Colonic mucosa (tissue), 4 donors: ENCODE results near the gene ACY1. TPM values are rescaled to one million over a fixed set of nuclear protein-coding genes. Genes with fewer than 3 reads are reported as not detected.

ENCODE experiments used
- DNase-seq: peaks from one replicate; pipeline ENCODE4 v3.0.0-alpha.2; 2020
- H3K27ac ChIP-seq: fragments of 200-600 bp; one replicate; pipeline ENCODE4 v1.8.0; 2021
- H3K27me3 ChIP-seq: fragments of 200-600 bp; one replicate; pipeline ENCODE4 v1.8.0; 2021
- H3K36me3 ChIP-seq: fragments of 200-600 bp; one replicate; pipeline ENCODE4 v1.8.0; 2021
- H3K4me1 ChIP-seq: fragments of 200-600 bp; one replicate; pipeline ENCODE4 v1.8.0; 2021; ENCODE audit warnings: mild to moderate bottlenecking
- H3K4me3 ChIP-seq: fragments of 200-600 bp; one replicate; pipeline ENCODE4 v1.8.0; 2021
- H3K9ac ChIP-seq, 2 donors: one replicate each; pipeline ENCODE4 v1.7.0; 2013; ENCODE audit warnings: control low read depth in 2 of 2, low read depth in 2 of 2, low read length in 2 of 2
- H3K9me3 ChIP-seq: fragments of 200-600 bp; one replicate; pipeline ENCODE4 v1.8.0; 2021
- CTCF ChIP-seq: fragments of 200-600 bp; IDR thresholded peaks from one replicate; pipeline ENCODE4 v1.8.0; 2022; ENCODE audit warnings: antibody characterized with exemption, mild to moderate bottlenecking
- intact Hi-C: fragments of 100-400 bp; cut with DNase I; formaldehyde crosslinking; loops from one replicate; pipeline ENCODE4 v1.14.1; 2022
- total RNA-seq, 2 donors: library from RNA; stranded (reverse); fragmentation: NEBNext Ultra II Directional in 1 of 2; extraction: Animal tissue kit (Norgen Biotek cat#: 25700) in 1 of 2; gene quantifications; one replicate each; pipeline ENCODE4 v1.2.1, GENCODE V29; 2021
- donor health status: healthy.
- donor health status: DM: no; HTN: no; CAD: no.
- donor health status: DM: no; HTN: no; CAD: no.

The ACY1 gene
- total RNA-seq, 2 donors from 2014 or later = 137 to 153 TPM

- Histone ChIP-seq H3K4me1 (no peaks in the 10 kb centered on the region), H3K27me3 (no peaks in the 10 kb centered on the region), H3K36me3 (no peaks in the 10 kb centered on the region), H3K4me3 (no peak overlapping the region), H3K27ac (no peak overlapping the region), H3K9me3 (no peaks in the 10 kb centered on the region), H3K9ac (no peak overlapping the region)
- no peak for TF ChIP-seq CTCF
- intact Hi-C loops = no loop called here
- DNase-seq = no peak
Measured at GRCh38 chr3:52021489-52022268, 38.3 kb downstream of the ACY1 start.

- Histone ChIP-seq H3K27me3 (no peaks in the 10 kb centered on the region), H3K4me3 (no peak overlapping the region), H3K27ac (no peak overlapping the region), H3K36me3 (no peaks in the 10 kb centered on the region), H3K9ac (no peak overlapping the region), H3K9me3 (no peaks in the 10 kb centered on the region), H3K4me1 (no peaks in the 10 kb centered on the region)
- DNase-seq = no peak
- no peak for TF ChIP-seq CTCF
- intact Hi-C loops = no loop called here
Measured at GRCh38 chr3:52022323-52023100, 39.2 kb downstream of the ACY1 start.

GRCh38 chr3:52023101-52023770 lies 39.9 kb downstream of the ACY1 start:
- Histone ChIP-seq H3K4me1 (no peaks in the 10 kb centered on the region), H3K4me3 (no peak overlapping the region), H3K9ac (no peak overlapping the region), H3K27ac (no peak overlapping the region), H3K9me3 (no peaks in the 10 kb centered on the region), H3K36me3 (no peaks in the 10 kb centered on the region), H3K27me3 (no peaks in the 10 kb centered on the region)
- intact Hi-C loops = no loop called here
- TF ChIP-seq CTCF = no peak
- no peak for DNase-seq

GRCh38 chr3:52023860-52024764 lies 40.8 kb downstream of the ACY1 start:
- no peaks in the 10 kb centered on the region for H3K4me1 ChIP-seq
- intact Hi-C loops = no loop called here
- no peak overlapping the region for H3K4me3 ChIP-seq
- DNase-seq = no peak
- H3K36me3 ChIP-seq = no peaks in the 10 kb centered on the region
- no peak overlapping the region for H3K27ac ChIP-seq
- TF ChIP-seq CTCF = no peak
- no peaks in the 10 kb centered on the region for H3K9me3 ChIP-seq
- H3K27me3 ChIP-seq = no peaks in the 10 kb centered on the region
- H3K9ac ChIP-seq = no peak overlapping the region
